ENCODE data around the gene FBXW11.

DNA sequence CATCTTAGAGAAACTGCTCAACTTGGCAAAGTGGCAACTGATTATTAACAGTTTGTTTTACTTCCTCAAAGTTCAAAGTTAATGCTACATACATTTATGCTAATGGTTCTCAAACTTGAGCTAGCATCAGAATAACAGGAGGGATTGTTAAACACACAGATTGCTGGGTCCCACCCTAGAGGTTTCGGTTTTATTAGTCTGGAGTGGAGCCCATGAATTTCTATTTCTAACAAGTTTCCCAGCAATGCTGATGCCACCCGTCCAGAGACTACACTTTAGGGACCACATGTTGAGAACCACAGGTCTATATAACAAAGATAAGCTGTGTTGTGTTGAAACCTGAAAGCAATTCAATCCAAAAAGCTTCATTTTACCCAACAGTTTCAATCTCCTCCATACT lies 95.3 kb downstream of the FBXW11 start:
- no peak for TF ChIP-seq CTCF (IDR thresholded peaks at IDR 0.05)
- no peak for TF ChIP-seq POLR2A (IDR thresholded peaks at IDR 0.05)
